Panc1 (cell line): ENCODE results near the gene AP2B1. TPM values are rescaled to one million over a fixed set of nuclear protein-coding genes. Genes with fewer than 3 reads are reported as not detected.

ENCODE experiments used
- ATAC-seq: fragments of 200-7000 bp; cut with Tn5 transposase; 2 replicates; pipeline ENCODE4 v1.9.1; 2020; ENCODE audit warnings: mild to moderate bottlenecking, moderate library complexity
- BruUV-seq: library from RNA; stranded (reverse); fragments of 400-500 nt; replicated peaks from 2 replicates; lab custom pipeline; 2021; lab: Mats Ljungman, UMichigan
- CTCF ChIA-PET: fragments of 300-600 bp; sonication (Branson Sonifier 250); formaldehyde crosslinking; loops from one replicate; lab custom pipeline; 2022; ENCODE audit warnings: antibody characterized with exemption; lab: Charles Lee
- POLR2A ChIA-PET: fragments of 300-600 bp; sonication (Branson Sonifier 250); formaldehyde crosslinking; loops from one replicate; lab custom pipeline; 2022; ENCODE audit warnings: antibody characterized with exemption; lab: Charles Lee
- DNase-seq: peaks from one replicate; pipeline ENCODE4 v3.0.0-alpha.2; 2010; ENCODE audit warnings: low read depth, low spot score
- H3K27ac ChIP-seq: 2 replicates; pipeline ENCODE4 v1.5.1; 2011; ENCODE audit warnings: mild to moderate bottlenecking, low read length, inconsistent platforms
- H3K27me3 ChIP-seq: fragments of 200-500 bp; sonication (Bioruptor generic); 2 replicates; pipeline ENCODE4 v1.6.0; 2014; ENCODE audit warnings: low read length, inconsistent platforms; ENCODE audit not compliant: control insufficient read depth, insufficient read depth
- H3K36me3 ChIP-seq: fragments of 200-500 bp; sonication (Bioruptor generic); 2 replicates; pipeline ENCODE4 v1.5.1; 2014; ENCODE audit warnings: inconsistent platforms, mild to moderate bottlenecking, low read length, moderate library complexity; ENCODE audit not compliant: control insufficient read depth, insufficient read depth
- H3K4me1 ChIP-seq: 2 replicates; pipeline ENCODE4 v1.5.1; 2011; ENCODE audit warnings: inconsistent platforms, mild to moderate bottlenecking, low read length, moderate library complexity; ENCODE audit not compliant: control insufficient read depth, insufficient read depth
- H3K4me3 ChIP-seq, 2 experiments: 2 replicates each; pipeline ENCODE4 v1.5.1; 2011 to 2012; ENCODE audit warnings: low read depth in 2 of 2, low read length in 2 of 2, mild to moderate bottlenecking in 2 of 2, inconsistent platforms in 1 of 2, moderate library complexity in 1 of 2
- H3K9me3 ChIP-seq: fragments of 200-500 bp; sonication (Bioruptor generic); 2 replicates; pipeline ENCODE4 v1.5.1; 2014; ENCODE audit warnings: low read depth, mild to moderate bottlenecking, inconsistent platforms, low read length, moderate library complexity; ENCODE audit not compliant: control insufficient read depth, insufficient read depth
- CTCF ChIP-seq: fragments of 450-650 bp; IDR thresholded peaks from 2 replicates; pipeline ENCODE4 v1.5.1; 2017; ENCODE audit warnings: mild to moderate bottlenecking
- POLR2AphosphoS5 ChIP-seq: IDR thresholded peaks from 2 replicates; pipeline ENCODE4 v1.6.1; 2012; ENCODE audit warnings: mild to moderate bottlenecking, low read depth, low read length, moderate library complexity
- REST ChIP-seq, 2 experiments: IDR thresholded peaks; 2 replicates each; pipeline ENCODE4 v1.6.1; 2011 to 2012; ENCODE audit warnings: low read depth in 2 of 2, control low read depth in 1 of 2, low read length in 1 of 2, mild to moderate bottlenecking in 1 of 2, moderate library complexity in 1 of 2; ENCODE audit not compliant: insufficient read depth in 1 of 2
- SIN3A ChIP-seq: IDR thresholded peaks from 2 replicates; pipeline ENCODE4 v1.6.1; 2012; ENCODE audit warnings: low read depth, mild to moderate bottlenecking, low read length, moderate library complexity, borderline replicate concordance; ENCODE audit not compliant: insufficient read depth
- TCF7L2 ChIP-seq: IDR thresholded peaks from 2 replicates; pipeline ENCODE4 v1.6.1; 2011; ENCODE audit warnings: mild to moderate bottlenecking, low read depth, low read length, inconsistent platforms
- in situ Hi-C: cut with HindIII; loops from 2 replicates; pipeline ENCODE4 v1.10.0; 2016; ENCODE audit warnings: low sequenced_read_pairs, low pct_unique_long_range_greater_than_20kb
- intact Hi-C: fragments of 100-400 bp; cut with micrococcal nuclease; formaldehyde crosslinking; loops from one replicate; pipeline ENCODE4 v1.10.0; 2022; ENCODE audit not compliant: unreplicated experiment
- total RNA-seq: library from RNA; stranded (reverse); gene quantifications from one replicate; pipeline ENCODE4 v1.2.1, GENCODE V29; 2021; ENCODE audit not compliant: unreplicated experiment

The AP2B1 gene
- total RNA-seq, 1 experiment from 2014 or later: 446 TPM

GRCh38 chr17:35761601-35762000, 174.5 kb downstream of the AP2B1 start:
- BruUV-seq: no TSS peak
- in situ Hi-C loops (no loop called here), intact Hi-C loops (no loop called here)
- DNase-seq (no peak), ATAC-seq (no peak)
- TF ChIP-seq TCF7L2: no peak
- no peak for TF ChIP-seq REST (IDR thresholded peaks at IDR 0.05; ENCODE audit: insufficient read depth in 1 of 2, low read depth in 2 of 2, low read length in 1 of 2)
- no peak for TF ChIP-seq CTCF
- ChIA-PET POLR2A (no interaction called here), CTCF (no interaction called here)
- Histone ChIP-seq H3K36me3 (no peaks in the 10 kb centered on the region), H3K27ac (no peak overlapping the region), H3K4me1 (peaks cover 4% of the 10 kb centered on the region; the same call in 1 of the 2 replicates), H3K9me3 (no peaks in the 10 kb centered on the region), H3K4me3 (no peak overlapping the region), H3K27me3 (no peaks in the 10 kb centered on the region)

GRCh38 chr17:35763767-35764122, 176.6 kb downstream of the AP2B1 start:
- no peak for TF ChIP-seq CTCF
- TF ChIP-seq TCF7L2: no peak
- no peak for TF ChIP-seq SIN3A
- TF ChIP-seq REST (IDR thresholded peaks at IDR 0.05; ENCODE audit: insufficient read depth in 1 of 2, low read depth in 2 of 2, low read length in 1 of 2): no peak
- no peak for TF ChIP-seq POLR2AphosphoS5
- ChIA-PET CTCF (interaction anchor here (0.6 to 3.2 kb wide), 16 partner anchors 10 to 270 kb away, joined by 3 to 37 read pairs (median 5); partner anchors contain the start of genes PEX12 and TAF15), POLR2A (interaction anchor here (0.5 to 0.8 kb wide), 2 partner anchors 45 to 156 kb away, joined by 3 to 4 read pairs; partner anchors contain the start of gene TAF15)
- H3K4me3 ChIP-seq: peak overlapping the region; percentile 46 to 64
- H3K36me3 ChIP-seq: no peaks in the 10 kb centered on the region
- H3K27ac ChIP-seq: no peak overlapping the region
- in situ Hi-C loops (no loop called here), intact Hi-C loops (no loop called here)
- H3K27me3 ChIP-seq: peaks cover 3% of the 10 kb centered on the region; the same call in 1 of the 2 replicates
- no TSS peak for BruUV-seq
- no peaks in the 10 kb centered on the region for H3K9me3 ChIP-seq
- peaks cover 4% of the 10 kb centered on the region; the same call in 1 of the 2 replicates for H3K4me1 ChIP-seq
- DNase-seq: no peak
- ATAC-seq: no peak
